Neuronal stem cell (in vitro differentiated cells): ENCODE data around the gene UNK.

ENCODE experiments used
- DNase-seq: peaks from one replicate; pipeline ENCODE4 v3.0.0-alpha.2; 2013; ENCODE audit warnings: low spot score
- H2AFZ ChIP-seq: one replicate; pipeline ENCODE4 v1.6.1; 2013; ENCODE audit warnings: mild to moderate bottlenecking, low read length, inconsistent platforms
- H2AK5ac ChIP-seq: 2 replicates; pipeline ENCODE4 v1.6.1; 2013; ENCODE audit warnings: low read depth, mild to moderate bottlenecking, inconsistent platforms, low read length, moderate library complexity, mixed read lengths
- H2BK120ac ChIP-seq: 2 replicates; pipeline ENCODE4 v1.6.1; 2013; ENCODE audit warnings: low read depth, mild to moderate bottlenecking, inconsistent platforms, low read length, moderate library complexity, mixed read lengths
- H2BK12ac ChIP-seq: one replicate; pipeline ENCODE4 v1.6.1; 2013; ENCODE audit warnings: low read length, inconsistent platforms
- H2BK15ac ChIP-seq: 2 replicates; pipeline ENCODE4 v1.6.1; 2013; ENCODE audit warnings: mild to moderate bottlenecking, low read length, inconsistent platforms, mixed read lengths
- H2BK5ac ChIP-seq: one replicate; pipeline ENCODE4 v1.6.1; 2013; ENCODE audit warnings: inconsistent platforms, mild to moderate bottlenecking, low read length, moderate library complexity
- H3K14ac ChIP-seq: one replicate; pipeline ENCODE4 v1.6.1; 2013; ENCODE audit warnings: low read length, inconsistent platforms
- H3K18ac ChIP-seq: 2 replicates; pipeline ENCODE4 v1.6.1; 2013; ENCODE audit warnings: low read length, inconsistent platforms
- H3K23ac ChIP-seq: 2 replicates; pipeline ENCODE4 v1.6.1; 2013; ENCODE audit warnings: low read depth, mild to moderate bottlenecking, mixed read lengths, low read length, inconsistent platforms; ENCODE audit not compliant: poor library complexity
- H3K27ac ChIP-seq: replicated peaks from 3 replicates; pipeline ENCODE4 v1.5.1; 2013; ENCODE audit warnings: low read length, inconsistent platforms
- H3K27me3 ChIP-seq, 3 experiments: 2 replicates each; pipeline ENCODE4 v1.6.1; 2013; ENCODE audit warnings: low read length in 3 of 3, mild to moderate bottlenecking in 2 of 3, inconsistent platforms in 1 of 3, low read depth in 1 of 3, mixed read lengths in 1 of 3, moderate library complexity in 1 of 3; ENCODE audit not compliant: control insufficient read depth in 3 of 3, insufficient read depth in 3 of 3
- H3K36me3 ChIP-seq, 2 donors: replicated peaks in 1 of 2; 2 replicates each; pipeline ENCODE4 v1.6.1; 2013; ENCODE audit warnings: low read length in 2 of 2; ENCODE audit not compliant: control insufficient read depth in 2 of 2, insufficient read depth in 2 of 2
- H3K4ac ChIP-seq: 2 replicates; pipeline ENCODE4 v1.6.1; 2013; ENCODE audit warnings: inconsistent platforms, mild to moderate bottlenecking, low read length, moderate library complexity
- H3K4me1 ChIP-seq, 2 donors: 1 replicate in 1 of 2; 2 replicates in 1 of 2; pipeline ENCODE4 v1.6.1; 2013; ENCODE audit warnings: low read length in 2 of 2, low read depth in 1 of 2; ENCODE audit not compliant: control insufficient read depth in 2 of 2, insufficient read depth in 1 of 2
- H3K4me2 ChIP-seq: one replicate; pipeline ENCODE4 v1.6.1; 2013; ENCODE audit warnings: mild to moderate bottlenecking, low read length, inconsistent platforms; ENCODE audit not compliant: insufficient read depth, poor library complexity, severe bottlenecking
- H3K4me3 ChIP-seq, 2 donors: 2 replicates each; pipeline ENCODE4 v1.5.1; 2013; ENCODE audit warnings: low read length in 2 of 2, mild to moderate bottlenecking in 2 of 2, inconsistent platforms in 1 of 2, moderate library complexity in 1 of 2
- H3K79me1 ChIP-seq: one replicate; pipeline ENCODE4 v1.6.1; 2013; ENCODE audit warnings: low read depth, mild to moderate bottlenecking, inconsistent platforms, low read length, moderate library complexity
- H3K9ac ChIP-seq: one replicate; pipeline ENCODE4 v1.6.1; 2013; ENCODE audit warnings: mild to moderate bottlenecking, low read depth, low read length, inconsistent platforms; ENCODE audit not compliant: poor library complexity
- H3K9me3 ChIP-seq, 2 donors: replicated peaks in 1 of 2; 2 replicates each; pipeline versions ENCODE3 to v1.6.1; 2013; ENCODE audit warnings: low read length in 2 of 2, mild to moderate bottlenecking in 2 of 2, inconsistent platforms in 1 of 2, low read depth in 1 of 2, mixed read lengths in 1 of 2, moderate library complexity in 1 of 2; ENCODE audit not compliant: control insufficient read depth in 2 of 2, insufficient read depth in 1 of 2
- H4K8ac ChIP-seq: one replicate; pipeline ENCODE4 v1.6.1; 2013; ENCODE audit warnings: low read depth, mild to moderate bottlenecking, inconsistent platforms, low read length, moderate library complexity
- H4K91ac ChIP-seq: one replicate; pipeline ENCODE4 v1.6.1; 2013; ENCODE audit warnings: low read length, low read depth, mild to moderate bottlenecking, inconsistent platforms; ENCODE audit not compliant: poor library complexity
- WGBS, 2 donors: extraction: QIAGEN DNeasy Blood & Tissue Kit; methylation state at CpG; one replicate each; pipeline ENCODE4 v1.1.7; 2013; ENCODE audit warnings: missing lambda C conversion rate in 2 of 2, mixed read lengths in 1 of 2; ENCODE audit not compliant: insufficient read length in 2 of 2, insufficient replicate concordance in 1 of 2; ENCODE audit errors: extremely low coverage in 2 of 2; 5-methylcytosine and 5-hydroxymethylcytosine counted together

The UNK gene

GRCh38 chr17:75752405-75752709 is 32.2 kb upstream of the UNK start:
- Histone ChIP-seq H2BK15ac (peak overlapping the region; percentile 79), H3K23ac (no peak overlapping the region), H4K8ac (peak overlapping the region; percentile 86), H3K27ac (no peak overlapping the region), H2BK5ac (peak overlapping the region; percentile 60), H3K36me3 (no peaks in the 10 kb centered on the region), H3K18ac (no peak overlapping the region), H3K4me3 (peak overlapping the region in 1 of 2 donors; percentile 5), H3K4me1 (peaks cover 0 to 8% of the 10 kb centered on the region in 2 donors), H3K4me2 (no peak overlapping the region), H3K27me3 (peaks cover 0 to 21% (median 5%) of the 10 kb centered on the region in 3 experiments), H2BK12ac (no peak overlapping the region), H2AFZ (no peak overlapping the region), H2AK5ac (peak overlapping the region; percentile 93), H3K9ac (peak overlapping the region; percentile 54), H3K14ac (no peak overlapping the region), H3K4ac (no peak overlapping the region), H2BK120ac (no peak overlapping the region), H3K9me3 (no peaks in the 10 kb centered on the region), H3K79me1 (peaks cover 3% of the 10 kb centered on the region), H4K91ac (no peak overlapping the region)
- whole genome bisulfite sequencing, 2 donors = no CpG with 5 or more reads among the region's 10 CpGs
- no peak for DNase-seq

- H3K4me3 ChIP-seq = peak overlapping the region in 1 of 2 donors; percentile 5
- no peak overlapping the region for H2BK12ac ChIP-seq
- peak overlapping the region; percentile 79 for H2BK15ac ChIP-seq
- peak overlapping the region; percentile 94 for H3K18ac ChIP-seq
- H3K4me2 ChIP-seq = peak overlapping the region; percentile 81
- peaks cover 0 to 21% (median 5%) of the 10 kb centered on the region in 3 experiments for H3K27me3 ChIP-seq
- H3K27ac ChIP-seq = no peak overlapping the region
- H2AK5ac ChIP-seq = peak overlapping the region; percentile 93
- no peak overlapping the region for H3K14ac ChIP-seq
- peak overlapping the region; percentile 60 for H2BK5ac ChIP-seq
- no peak for DNase-seq
- H3K9me3 ChIP-seq = no peaks in the 10 kb centered on the region
- no peak overlapping the region for H4K91ac ChIP-seq
- no peak overlapping the region for H3K4ac ChIP-seq
- no peak overlapping the region for H4K8ac ChIP-seq
- peak overlapping the region; percentile 44 for H3K23ac ChIP-seq
- H2BK120ac ChIP-seq = peak overlapping the region; percentile 44
- H2AFZ ChIP-seq = peak overlapping the region; percentile 87
- no peaks in the 10 kb centered on the region for H3K36me3 ChIP-seq
- peak overlapping the region; percentile 50 for H3K9ac ChIP-seq
- H3K4me1 ChIP-seq = peaks cover 0 to 8% of the 10 kb centered on the region in 2 donors
- WGBS, 2 donors = no CpG with 5 or more reads among the region's 19 CpGs
- H3K79me1 ChIP-seq = peaks cover 3% of the 10 kb centered on the region
Observed at GRCh38 chr17:75752802-75753513, 31.6 kb upstream of the UNK start.

- Histone ChIP-seq H2AK5ac (peak overlapping the region; percentile 82), H3K79me1 (peaks cover 3% of the 10 kb centered on the region), H3K27me3 (peaks cover 0 to 21% (median 5%) of the 10 kb centered on the region in 3 experiments), H3K14ac (peak overlapping the region; percentile 89), H4K91ac (peak overlapping the region; percentile 72), H4K8ac (no peak overlapping the region), H3K36me3 (no peaks in the 10 kb centered on the region), H2BK120ac (peak overlapping the region; percentile 99), H3K27ac (no peak overlapping the region), H3K4me3 (peak overlapping the region in 1 of 2 donors; percentile 76), H2BK15ac (peak overlapping the region; percentile 94), H3K4ac (peak overlapping the region; percentile 98), H3K4me1 (peaks cover 0 to 8% of the 10 kb centered on the region in 2 donors), H3K9me3 (no peaks in the 10 kb centered on the region), H2BK5ac (peak overlapping the region; percentile 71), H2AFZ (peak overlapping the region; percentile 87), H3K9ac (peak overlapping the region; percentile 84), H3K4me2 (peak overlapping the region; percentile 81), H2BK12ac (peak overlapping the region; percentile 58), H3K23ac (peak overlapping the region; percentile 95), H3K18ac (peak overlapping the region; percentile 97)
- WGBS, 2 donors = no CpG with 5 or more reads among the region's 76 CpGs
- peak; percentile 63 for DNase-seq
Observed at GRCh38 chr17:75753514-75754377, 30.9 kb upstream of the UNK start.
